GM19328 (cell line): ENCODE results near the gene VSIG10.
A peak's percentile ranks its signal among the peaks of the same experiment; 100 is the strongest.
"Not testable (repeated sequence)": the region's sequence is repeated elsewhere in the genome, so short reads cannot be mapped to it uniquely, and the experiment has no call there.

ENCODE experiments used
- ATAC-seq: cut with Tn5 transposase; IDR thresholded peaks from one replicate; pipeline ENCODE4 v1.9.1; 2021; ENCODE audit warnings: mild to moderate bottlenecking, moderate library complexity; ENCODE audit not compliant: unreplicated experiment

The VSIG10 gene

DNA sequence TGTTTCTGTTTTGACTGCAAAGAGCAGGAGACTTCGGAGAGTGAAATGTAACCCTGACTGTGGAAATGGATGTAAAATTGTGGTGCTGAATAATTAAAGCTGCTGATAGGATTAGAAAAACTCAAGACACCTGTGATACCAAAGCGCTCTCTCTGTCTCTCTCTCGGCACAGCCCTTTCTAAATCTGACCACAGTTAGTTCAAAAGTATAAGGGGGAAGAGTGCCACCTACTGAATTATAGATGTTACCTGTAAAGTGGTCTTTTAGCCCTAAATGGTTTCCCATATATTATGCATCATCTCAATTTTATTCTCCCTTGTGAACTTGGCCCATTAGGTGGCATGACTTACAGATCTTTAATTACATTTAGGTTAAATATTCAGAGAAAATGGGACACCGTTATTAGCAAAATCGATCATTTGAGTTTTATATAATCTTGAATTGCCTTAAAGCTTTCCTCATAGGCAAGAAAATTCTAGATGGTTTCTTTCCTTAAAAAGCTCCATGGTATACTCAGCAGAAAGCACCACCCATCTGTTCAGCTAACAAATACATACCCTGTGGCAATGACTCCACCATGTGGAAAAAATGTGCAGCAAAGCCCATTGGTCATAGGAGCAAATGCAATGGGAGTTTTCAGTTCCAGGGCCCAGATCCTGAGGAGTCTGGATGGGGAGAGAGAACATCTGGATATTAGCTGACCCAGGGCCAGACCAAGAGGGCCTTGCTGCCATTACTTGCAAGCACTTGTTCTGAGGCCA lies 69.2 kb downstream of the VSIG10 start:
- ATAC-seq: no peak

DNA sequence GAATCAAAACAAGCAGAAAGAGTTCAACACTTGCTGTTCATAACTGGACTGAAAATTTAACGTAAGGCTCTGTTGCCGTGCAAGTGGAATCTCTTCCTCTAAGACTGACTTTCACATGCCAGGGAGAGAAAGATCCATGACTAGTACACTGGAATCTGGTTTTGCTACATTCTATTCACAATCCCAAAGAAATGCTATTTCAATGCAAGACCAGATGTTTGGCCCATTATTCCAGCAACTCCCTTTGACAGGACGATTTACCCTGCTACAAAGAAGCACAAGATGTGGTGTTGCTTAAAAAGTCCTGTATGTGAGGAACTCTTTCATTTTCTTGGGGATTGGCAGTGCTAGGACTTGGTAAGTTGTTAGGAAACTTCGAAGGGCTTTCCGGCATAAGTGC lies 69.9 kb downstream of the VSIG10 start:
- ATAC-seq: no peak

DNA sequence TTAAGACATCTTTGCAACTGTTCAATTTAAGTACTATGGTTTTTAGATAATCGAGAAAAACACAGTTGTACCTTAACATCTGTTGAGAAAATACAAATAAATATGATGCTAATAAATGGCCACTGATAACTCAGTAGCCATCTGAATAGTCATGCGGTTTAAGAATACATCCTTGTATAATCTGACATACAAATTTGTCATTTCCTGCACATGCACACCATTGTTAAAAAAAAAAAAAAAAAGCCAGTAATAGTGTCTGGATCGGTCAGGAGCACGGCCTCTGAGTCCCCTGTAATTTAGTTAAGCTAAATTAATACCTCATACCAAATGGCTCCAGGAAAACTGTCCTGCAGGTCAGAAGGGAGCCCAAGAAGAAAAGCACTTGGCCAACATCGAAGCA lies 70.5 kb downstream of the VSIG10 start:
- no peak for ATAC-seq

DNA sequence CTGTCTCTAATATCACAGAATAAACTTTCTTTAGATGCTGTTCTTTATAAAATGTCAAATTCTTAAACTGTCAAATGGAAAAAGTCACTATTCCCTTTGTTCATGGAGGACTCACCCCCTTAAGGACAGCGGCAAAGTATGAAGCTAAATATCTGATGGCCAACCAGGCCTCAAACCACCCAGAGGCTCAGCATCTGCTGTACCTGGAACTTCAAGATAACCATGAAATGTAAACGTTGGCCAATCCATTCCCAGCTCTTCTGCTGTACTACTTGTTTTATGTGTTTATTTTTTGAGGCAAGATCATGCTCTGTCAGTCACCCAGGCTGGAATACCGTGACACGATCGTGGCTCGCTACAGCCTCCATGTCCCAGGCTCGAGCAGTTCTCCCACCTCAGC lies 71.6 kb downstream of the VSIG10 start:
- no peak for ATAC-seq

DNA sequence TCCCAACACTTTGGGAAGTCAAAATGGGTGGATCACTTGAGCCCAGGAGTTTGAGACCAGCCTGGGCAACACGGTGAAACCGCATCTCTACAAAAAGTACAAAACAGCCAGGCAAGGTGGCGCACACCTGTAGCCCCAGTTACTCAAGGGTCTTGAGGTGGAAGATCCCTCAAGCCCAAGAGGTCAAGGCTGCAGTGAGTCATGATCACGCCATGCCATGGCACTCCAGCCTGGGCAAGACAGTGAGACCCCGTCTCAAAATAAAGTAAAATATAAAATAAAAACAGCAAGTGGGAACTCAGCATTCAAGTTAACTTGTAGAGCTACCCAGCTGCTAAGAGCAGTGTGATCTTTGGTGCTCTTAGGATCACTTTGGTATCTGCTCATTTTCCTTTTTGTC lies 74.6 kb downstream of the VSIG10 start:
- no peak for ATAC-seq

DNA sequence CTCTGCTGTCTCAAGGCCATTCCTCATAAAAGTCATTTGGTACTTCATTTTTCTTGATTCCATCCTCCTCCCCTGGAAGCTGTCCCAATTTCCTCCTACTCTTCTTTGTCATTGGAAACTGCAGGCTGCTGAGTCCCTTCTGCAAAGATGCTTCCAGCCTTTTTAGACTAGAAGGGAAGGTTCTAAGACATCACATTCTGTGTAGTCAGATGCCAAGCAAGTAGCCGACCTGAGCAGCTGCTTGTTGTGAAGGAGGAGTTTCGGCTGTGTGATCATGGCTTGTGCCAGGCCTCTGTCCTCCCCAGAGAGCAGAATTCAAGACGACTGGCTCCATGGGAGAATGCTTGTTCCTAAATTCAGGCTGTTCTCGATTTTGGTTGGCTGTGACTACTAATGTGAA lies 78.6 kb downstream of the VSIG10 start:
- ATAC-seq: no peak

DNA sequence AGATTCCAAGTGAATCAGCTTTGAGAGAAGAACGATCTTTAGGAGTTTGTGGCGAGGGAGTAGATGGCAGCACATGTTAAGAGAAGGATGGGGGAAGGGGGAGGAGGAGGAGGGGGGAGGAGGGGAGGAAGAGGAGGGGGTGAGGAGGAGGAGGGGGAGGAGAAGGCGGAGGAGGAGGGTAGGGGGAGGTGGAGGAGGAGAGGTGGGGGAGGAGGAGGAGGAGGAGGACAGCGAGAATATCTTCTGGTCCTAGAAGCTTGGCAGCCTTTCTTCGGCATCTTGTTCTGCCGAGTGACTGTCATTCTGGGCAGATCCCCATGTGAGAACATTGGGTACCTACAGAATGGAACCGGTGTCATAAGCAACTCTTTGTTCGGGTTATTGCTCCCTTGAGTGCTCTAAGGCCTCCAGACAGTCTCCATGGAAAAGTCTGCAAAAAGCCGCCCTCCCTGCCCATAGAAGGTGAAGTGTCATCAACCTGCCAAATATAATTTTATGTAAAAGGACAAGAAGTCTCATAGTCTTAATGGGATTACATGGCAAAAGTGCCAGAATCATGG lies 80.4 kb downstream of the VSIG10 start:
- ATAC-seq: no peak

DNA sequence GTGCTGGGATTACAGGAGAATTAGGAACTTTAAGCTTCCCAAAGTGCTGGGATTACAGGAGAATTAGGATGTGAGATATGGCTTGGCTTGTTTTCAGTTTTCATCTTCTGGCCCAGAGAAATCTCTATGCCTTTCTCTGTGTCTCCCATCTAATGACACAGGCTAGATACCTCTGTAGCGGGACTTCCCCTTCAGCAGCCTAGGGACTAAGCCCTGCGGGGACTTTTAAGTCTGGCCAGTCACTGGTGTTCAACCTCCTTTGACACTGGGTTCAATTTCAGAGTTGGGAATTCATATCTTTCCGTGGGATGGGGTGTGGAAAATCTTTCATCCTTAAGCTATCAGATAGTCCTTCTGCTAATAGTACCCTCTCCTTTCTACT lies 81.1 kb downstream of the VSIG10 start:
- no peak for ATAC-seq

DNA sequence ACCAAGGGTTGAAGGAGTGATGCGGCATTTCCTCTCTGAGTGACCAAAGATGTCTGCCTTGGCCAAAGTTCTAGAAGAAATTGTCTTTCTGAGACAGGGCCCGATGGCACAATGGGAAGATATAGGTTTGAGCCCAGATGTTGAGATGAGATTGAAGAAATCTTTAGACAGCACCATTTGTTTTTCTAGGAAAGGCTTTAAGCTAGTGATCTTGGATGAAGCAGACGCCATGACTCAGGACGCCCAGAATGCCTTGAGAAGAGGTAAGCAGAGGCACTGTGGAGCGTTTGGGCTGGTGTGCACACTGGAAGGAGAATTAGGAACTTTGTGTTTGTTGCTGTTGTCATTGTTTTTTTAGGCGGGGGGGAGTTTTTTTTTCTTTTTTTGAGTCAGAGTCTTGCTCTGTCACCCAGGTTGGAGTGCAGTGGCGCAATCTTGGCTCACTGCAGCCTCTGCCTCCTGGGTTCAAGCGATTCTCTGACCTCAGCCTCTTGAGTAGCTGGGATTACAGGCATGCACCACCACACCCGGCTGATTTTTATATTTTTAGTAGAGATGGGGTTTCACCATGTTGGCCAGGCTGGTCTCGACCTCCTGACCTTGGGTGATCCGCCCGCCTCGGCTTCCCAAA lies 81.6 kb downstream of the VSIG10 start:
- not testable (repeated sequence) for ATAC-seq

DNA sequence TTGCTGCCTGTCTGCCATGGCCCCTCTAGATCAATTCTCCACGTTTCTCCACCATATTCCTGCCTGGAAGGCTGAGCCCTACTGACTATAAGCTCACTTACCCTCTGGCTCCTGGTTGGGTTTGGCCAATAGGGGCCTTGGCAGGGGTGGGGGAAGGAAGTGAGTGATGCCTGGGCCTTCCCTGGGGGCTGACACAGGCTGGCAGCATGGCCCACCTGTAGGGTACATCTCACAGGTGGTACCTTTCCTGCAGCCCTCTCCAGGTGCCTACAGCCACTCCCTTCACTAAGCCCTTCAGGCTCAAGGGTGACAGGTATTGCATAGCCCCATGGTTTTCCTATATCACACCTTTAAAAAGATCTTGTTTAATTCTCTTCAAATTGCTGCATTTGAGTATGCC lies 83.8 kb downstream of the VSIG10 start:
- ATAC-seq: no peak

DNA sequence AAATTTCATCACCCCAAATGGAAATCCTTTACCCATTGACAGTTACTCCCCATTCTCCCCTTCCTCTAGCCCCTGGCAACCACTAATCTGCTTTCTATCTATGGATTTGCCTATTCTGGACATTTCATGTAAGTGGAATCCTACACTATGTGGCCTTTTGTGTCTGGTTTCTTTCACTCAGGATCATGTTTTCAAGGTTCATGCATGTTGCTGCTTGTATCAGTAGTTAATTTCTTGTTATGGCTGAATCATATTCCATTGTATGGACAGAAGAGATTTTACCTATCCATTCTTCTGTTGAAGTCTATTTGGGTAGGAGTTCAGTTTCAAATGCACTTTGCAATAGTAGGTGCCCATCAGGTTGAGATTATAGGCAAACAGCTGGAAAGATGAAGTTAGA lies 85.9 kb downstream of the VSIG10 start:
- ATAC-seq: no peak

DNA sequence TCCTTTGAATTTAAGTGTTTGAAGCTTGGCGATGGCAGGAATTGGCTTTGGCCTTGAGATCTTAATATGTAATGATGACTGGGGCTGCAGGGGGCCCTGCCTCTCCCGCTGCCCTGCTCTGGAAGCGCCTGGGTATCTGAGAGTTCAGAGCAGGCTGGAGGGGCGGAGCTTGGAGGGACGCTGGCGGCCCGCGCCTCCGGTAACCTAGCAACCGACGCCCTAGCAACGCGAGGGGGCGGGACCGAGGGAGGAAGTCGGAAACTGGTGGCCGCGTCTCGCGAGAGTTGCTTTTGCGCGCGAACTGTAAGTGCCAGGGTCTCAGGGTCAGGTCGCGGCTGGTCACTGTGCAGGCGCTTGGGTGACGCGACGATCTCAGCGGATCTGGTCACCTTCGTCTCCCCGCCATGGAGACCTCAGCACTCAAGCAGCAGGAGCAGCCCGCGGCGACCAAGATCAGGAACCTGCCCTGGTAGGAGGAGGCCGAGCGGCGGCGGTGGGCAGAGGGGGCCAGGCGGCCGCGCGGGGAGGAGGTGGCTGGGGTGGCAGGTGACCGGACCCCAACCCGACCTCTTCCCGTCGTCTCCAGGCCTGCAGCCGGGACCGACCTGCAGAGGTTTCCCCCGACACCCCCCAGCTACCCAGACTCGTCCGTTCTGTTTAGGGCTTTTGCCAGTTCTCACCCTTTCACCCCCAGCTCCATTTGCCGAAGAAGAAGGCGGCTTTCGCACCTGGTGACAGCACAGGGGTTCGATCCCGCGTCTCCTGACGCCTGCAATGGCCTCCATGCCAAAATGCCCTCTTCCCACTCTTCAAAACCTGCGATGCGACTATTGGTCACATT lies 87.2 kb downstream of the VSIG10 start, which contains the start of gene RFC5:
RFC5 (plus strand) TSS at position 280 of the 841 bp plus-strand sequence; CDS start at position 405, 125 bp downstream.
- peak; percentile 98 for ATAC-seq

DNA sequence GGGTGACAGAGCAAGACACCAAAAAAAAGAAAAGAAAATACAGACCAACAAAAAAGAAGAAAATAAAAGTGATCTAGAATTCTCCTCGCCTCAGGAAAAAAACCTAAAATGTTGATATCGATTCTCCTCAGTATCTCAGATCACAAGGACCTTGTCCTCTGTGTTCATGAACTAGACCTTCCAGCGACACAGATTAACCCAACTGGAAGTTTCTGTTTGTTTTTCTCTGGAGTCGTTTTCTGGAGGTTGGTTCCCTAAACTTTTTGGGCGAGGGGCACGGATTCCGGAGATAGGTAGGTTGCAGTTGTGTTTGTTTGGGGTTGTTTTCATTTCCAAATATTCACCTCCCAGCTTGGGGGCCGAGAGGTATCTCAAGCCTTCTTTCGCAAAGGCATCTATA lies 87.9 kb downstream of the VSIG10 start:
- ATAC-seq: no peak

DNA sequence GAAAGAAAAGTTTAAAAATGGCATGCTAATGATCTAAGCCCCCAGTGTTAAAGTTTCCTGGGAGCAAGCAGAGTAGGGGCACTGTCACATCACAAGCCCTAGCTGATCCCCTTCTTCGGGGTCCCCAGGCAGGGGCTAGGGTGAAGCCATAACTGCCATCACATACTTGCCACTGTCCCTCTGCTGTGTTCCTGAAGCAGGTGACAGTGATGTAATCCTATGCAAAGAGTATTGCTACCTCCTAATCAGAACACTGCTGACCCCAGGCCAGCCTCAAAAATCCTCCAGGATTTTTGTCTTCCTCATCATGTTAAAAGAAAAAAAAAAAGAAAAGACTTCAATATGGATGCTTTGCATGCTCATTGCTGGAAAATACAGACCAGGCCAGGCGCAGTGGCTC lies 88.5 kb downstream of the VSIG10 start:
- no peak for ATAC-seq
